Right ventricle myocardium superior (tissue), 1 donor: ENCODE data around the gene EXOSC10. TPM values are rescaled to one million over a fixed set of nuclear protein-coding genes. Genes with fewer than 3 reads are reported as not detected.
"Not testable (repeated sequence)": the region's sequence is repeated elsewhere in the genome, so short reads cannot be mapped to it uniquely, and the experiment has no call there.

Experiments used
- ATAC-seq: fragments of 200-7000 bp; cut with Tn5 transposase; one replicate; pipeline ENCODE4 v1.9.1; 2020; ENCODE audit warnings: mild to moderate bottlenecking; ENCODE audit not compliant: poor library complexity
- DNase-seq: peaks from one replicate; pipeline ENCODE4 v3.0.0-alpha.2; 2020
- intact Hi-C: fragments of 100-400 bp; cut with DNase I; formaldehyde crosslinking; loops from one replicate; pipeline ENCODE4 v1.11.2; 2022
- total RNA-seq: library from RNA; stranded (reverse); fragmentation: NEBNext Ultra II Directional; extraction: Animal tissue kit (Norgen Biotek cat#: 25700); gene quantifications from one replicate; pipeline ENCODE4 v1.2.1, GENCODE V29; 2021
- donor health status: DM: no; HTN: yes; CAD: no; lungs with severe emphysema.

The EXOSC10 gene
- total RNA-seq, 1 donor from 2014 or later, result 15.8 TPM

- no peak for DNase-seq
- ATAC-seq, result no peak
- intact Hi-C loops, result no loop called here
Observed at GRCh38 chr1:11124965-11125364, 25.3 kb upstream of the EXOSC10 start.

- no peak for DNase-seq
- intact Hi-C loops, result no loop called here
- ATAC-seq, result no peak
Observed at GRCh38 chr1:11116318-11116717, 16.6 kb upstream of the EXOSC10 start.

GRCh38 chr1:11114966-11115365, 15.3 kb upstream of the EXOSC10 start:
- DNase-seq (no peak), ATAC-seq (no peak)
- intact Hi-C loops, result no loop called here

GRCh38 chr1:11109047-11109760, 9.5 kb upstream of the EXOSC10 start:
- ATAC-seq (no peak), DNase-seq (no peak)
- intact Hi-C loops, result no loop called here

GRCh38 chr1:11107599-11107998, 7.9 kb upstream of the EXOSC10 start:
- DNase-seq (no peak), ATAC-seq (no peak)
- intact Hi-C loops, result no loop called here

- intact Hi-C loops, result no loop called here
- no peak for ATAC-seq
- DNase-seq, result no peak
Observed at GRCh38 chr1:11105586-11105985, 5.9 kb upstream of the EXOSC10 start.

GRCh38 chr1:11101347-11101746, 1.7 kb upstream of the EXOSC10 start:
- no peak for DNase-seq
- no peak for ATAC-seq
- intact Hi-C loops, result no loop called here

GRCh38 chr1:11100806-11101205, 1.1 kb upstream of the EXOSC10 start:
- ATAC-seq, intact Hi-C loops, DNase-seq: not testable (repeated sequence)

- DNase-seq (no peak), ATAC-seq (no peak)
- intact Hi-C loops, result no loop called here
Observed at GRCh38 chr1:11100149-11100493, 452 bp upstream of the EXOSC10 start.

- intact Hi-C loops, result no loop called here
- DNase-seq, result no peak
- ATAC-seq, result no peak
Observed at GRCh38 chr1:11098931-11099309, 749 bp downstream of the EXOSC10 start.

- DNase-seq, ATAC-seq, intact Hi-C loops: not testable (repeated sequence)
Observed at GRCh38 chr1:11083784-11084183, 15.9 kb downstream of the EXOSC10 start.

GRCh38 chr1:11080931-11081330, 18.7 kb downstream of the EXOSC10 start:
- no peak for DNase-seq
- no peak for ATAC-seq
- intact Hi-C loops, result no loop called here

GRCh38 chr1:11078631-11079030, 21.0 kb downstream of the EXOSC10 start:
- DNase-seq, result no peak
- intact Hi-C loops, result loop anchor here (10.0 kb wide), 1 partner anchor 136 kb away; no protein-coding TSS in a partner anchor
- no peak for ATAC-seq

GRCh38 chr1:11073398-11073797, 26.3 kb downstream of the EXOSC10 start:
- intact Hi-C loops, result loop anchor here (10.0 kb wide), 1 partner anchor 141 kb away; no protein-coding TSS in a partner anchor

GRCh38 chr1:11072216-11072917, 27.3 kb downstream of the EXOSC10 start:
- ATAC-seq (no peak), DNase-seq (no peak)
- intact Hi-C loops, result loop anchor here (10.0 kb wide), 1 partner anchor 142 kb away; no protein-coding TSS in a partner anchor

More at GRCh38 chr1:11073398-11073797, 26.3 kb downstream of the EXOSC10 start:
- not testable (repeated sequence) for DNase-seq, ATAC-seq

GRCh38 chr1:11071463-11072215, 28.0 kb downstream of the EXOSC10 start:
- DNase-seq (no peak), ATAC-seq (no peak)
- intact Hi-C loops, result loop anchor here (10.0 kb wide), 1 partner anchor 143 kb away; no protein-coding TSS in a partner anchor

GRCh38 chr1:11070876-11071275, 28.8 kb downstream of the EXOSC10 start:
- intact Hi-C loops, result loop anchor here (10.0 kb wide), 1 partner anchor 144 kb away; no protein-coding TSS in a partner anchor
- no peak for ATAC-seq
- no peak for DNase-seq

- intact Hi-C loops, result no loop called here
Observed at GRCh38 chr1:11068600-11069473, 30.8 kb downstream of the EXOSC10 start.

More at GRCh38 chr1:11068600-11069473, 30.8 kb downstream of the EXOSC10 start:
- ATAC-seq (no peak), DNase-seq (no peak)
